Bronchial epithelial cell (primary cell): Measurements from ENCODE around the gene CD209. TPM values are rescaled to one million over a fixed set of nuclear protein-coding genes. Genes with fewer than 3 reads are reported as not detected.
A peak's percentile ranks its signal among the peaks of the same experiment; 100 is the strongest.

ENCODE experiments used
- DNase-seq: peaks from one replicate; pipeline ENCODE4 v3.0.0-alpha.2; 2010; ENCODE audit warnings: low read depth
- FAIRE-seq: peaks from 2 replicates; lab custom pipeline; 2011; peaks lifted over from hg19 to GRCh38; lab: Jason Lieb, UNC
- H3K27me3 ChIP-seq: 2 replicates; pipeline ENCODE4 v1.5.1; 2011; ENCODE audit warnings: low read length; ENCODE audit not compliant: control insufficient read depth, insufficient read depth
- H3K36me3 ChIP-seq: 2 replicates; pipeline ENCODE4 v1.5.1; 2011; ENCODE audit warnings: low read length; ENCODE audit not compliant: control insufficient read depth, insufficient read depth
- H3K4me3 ChIP-seq: 2 replicates; pipeline ENCODE4 v1.5.1; 2011; ENCODE audit warnings: mild to moderate bottlenecking, low read depth, low read length, control low read depth
- total RNA-seq: library from RNA; depleted of rRNA; stranded (reverse); fragments of >200 nt; gene quantifications from 2 replicates; pipeline ENCODE4 v1.2.1, GENCODE V29; 2014
- TF ChIP-seq, protein P1 (sequence below): IDR thresholded peaks from 2 replicates; pipeline ENCODE4 v1.5.1; 2011; ENCODE audit warnings: mild to moderate bottlenecking, moderate library complexity, low read length, control low read depth, inconsistent platforms; ENCODE audit not compliant: insufficient read depth, severe bottlenecking

Gene CD209
- total RNA-seq, 1 donor from 2014 or later: not detected

DNA sequence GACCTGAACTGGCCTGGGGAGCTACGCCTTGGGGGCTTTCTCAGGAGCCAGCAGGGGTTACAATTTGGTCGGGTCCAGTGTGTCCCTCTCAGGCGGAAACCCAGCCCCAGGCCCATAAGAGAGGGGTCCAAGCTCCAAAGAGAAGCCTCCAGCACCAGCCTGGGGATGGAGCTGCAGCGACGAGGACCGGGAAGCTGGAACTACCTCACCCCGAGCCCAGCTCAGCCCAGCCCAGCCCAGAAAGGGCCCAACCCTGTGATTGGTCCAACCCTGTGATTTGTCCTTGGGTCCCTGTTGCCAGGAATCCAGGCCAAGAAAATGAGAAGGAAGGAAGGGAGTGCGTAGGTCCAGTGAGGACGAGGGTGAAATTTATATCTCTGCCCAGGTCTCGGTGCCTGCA lies 39.8 kb upstream of the CD209 start:
- DNase-seq (no peak), FAIRE-seq (peak; percentile 75)
- TF ChIP-seq, protein P1, sequence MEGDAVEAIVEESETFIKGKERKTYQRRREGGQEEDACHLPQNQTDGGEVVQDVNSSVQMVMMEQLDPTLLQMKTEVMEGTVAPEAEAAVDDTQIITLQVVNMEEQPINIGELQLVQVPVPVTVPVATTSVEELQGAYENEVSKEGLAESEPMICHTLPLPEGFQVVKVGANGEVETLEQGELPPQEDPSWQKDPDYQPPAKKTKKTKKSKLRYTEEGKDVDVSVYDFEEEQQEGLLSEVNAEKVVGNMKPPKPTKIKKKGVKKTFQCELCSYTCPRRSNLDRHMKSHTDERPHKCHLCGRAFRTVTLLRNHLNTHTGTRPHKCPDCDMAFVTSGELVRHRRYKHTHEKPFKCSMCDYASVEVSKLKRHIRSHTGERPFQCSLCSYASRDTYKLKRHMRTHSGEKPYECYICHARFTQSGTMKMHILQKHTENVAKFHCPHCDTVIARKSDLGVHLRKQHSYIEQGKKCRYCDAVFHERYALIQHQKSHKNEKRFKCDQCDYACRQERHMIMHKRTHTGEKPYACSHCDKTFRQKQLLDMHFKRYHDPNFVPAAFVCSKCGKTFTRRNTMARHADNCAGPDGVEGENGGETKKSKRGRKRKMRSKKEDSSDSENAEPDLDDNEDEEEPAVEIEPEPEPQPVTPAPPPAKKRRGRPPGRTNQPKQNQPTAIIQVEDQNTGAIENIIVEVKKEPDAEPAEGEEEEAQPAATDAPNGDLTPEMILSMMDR: no peak

DNA sequence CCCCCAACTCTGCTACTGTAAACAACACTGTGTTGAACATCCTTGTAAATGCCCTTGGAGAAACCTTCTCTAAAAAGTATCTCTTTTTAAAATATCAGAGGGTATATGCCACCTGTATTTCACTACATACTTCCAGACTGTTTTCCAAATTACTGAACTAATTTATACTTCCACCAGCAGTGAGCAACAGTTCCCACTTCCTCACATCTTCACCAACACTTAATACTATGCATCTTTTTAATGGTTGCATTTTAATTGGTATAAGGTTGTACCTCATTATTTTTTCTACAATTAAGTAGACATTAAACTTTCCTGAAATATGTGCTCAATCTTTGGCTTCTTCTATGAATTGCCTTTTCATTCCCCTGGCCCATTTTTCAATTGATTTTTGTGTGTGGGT lies 37.5 kb upstream of the CD209 start:
- no peak for DNase-seq
- peaks cover 6% of the 10 kb centered on the region for H3K27me3 ChIP-seq
- H3K36me3 ChIP-seq: no peaks in the 10 kb centered on the region
- TF ChIP-seq, protein P1: no peak
- FAIRE-seq: no peak
- H3K4me3 ChIP-seq: no peak overlapping the region

More for the DNA sequence above, 39.8 kb upstream of the CD209 start:
- H3K27me3 ChIP-seq: peaks cover 6% of the 10 kb centered on the region
- no peak overlapping the region for H3K4me3 ChIP-seq
- H3K36me3 ChIP-seq: no peaks in the 10 kb centered on the region

DNA sequence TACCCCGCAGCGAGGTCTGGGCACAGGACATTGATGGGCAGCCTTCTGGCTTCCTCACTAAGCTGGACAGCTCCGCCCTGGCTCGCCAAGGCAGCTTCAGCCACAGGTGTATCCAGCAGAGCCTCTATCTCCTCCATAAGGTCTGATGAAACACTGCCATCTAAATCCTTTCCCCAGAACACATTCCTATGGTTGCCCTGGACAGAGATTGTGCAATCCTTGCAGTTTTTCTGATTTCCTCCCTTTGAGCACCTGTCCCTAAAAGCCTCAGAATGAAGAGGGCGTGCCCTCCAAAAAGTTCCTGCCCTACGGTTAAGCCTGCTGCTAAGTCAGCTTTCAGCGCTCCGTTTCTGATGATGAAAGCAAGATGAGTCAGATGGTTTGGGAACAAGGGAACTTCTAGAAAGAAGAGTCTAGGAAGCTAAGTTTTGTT lies 36.7 kb upstream of the CD209 start:
- Histone ChIP-seq H3K4me3 (no peak overlapping the region), H3K27me3 (peaks cover 2% of the 10 kb centered on the region), H3K36me3 (no peaks in the 10 kb centered on the region)
- DNase-seq: peak; percentile 90
- FAIRE-seq: peak; percentile 97
- TF ChIP-seq, protein P1: no peak

DNA sequence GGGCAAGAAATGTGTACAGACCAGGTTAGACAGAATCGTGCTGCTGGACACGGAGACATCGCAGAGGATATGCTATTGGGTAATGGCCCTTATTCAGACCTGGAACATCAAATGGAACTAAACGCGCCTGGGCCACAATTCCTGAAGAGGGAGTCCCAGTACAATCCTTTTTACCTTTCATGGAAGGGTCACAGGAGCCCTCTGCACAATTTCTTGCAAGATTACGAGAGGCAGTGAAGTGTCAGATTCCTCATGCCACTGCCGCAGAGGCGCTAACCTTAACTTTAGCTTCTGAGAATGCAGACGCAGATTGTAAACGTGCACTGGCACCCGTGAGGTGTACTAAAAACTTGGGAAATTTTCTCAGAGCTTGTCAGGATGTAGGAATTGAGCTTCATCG lies 33.8 kb upstream of the CD209 start:
- no peaks in the 10 kb centered on the region for H3K36me3 ChIP-seq
- peaks cover 2% of the 10 kb centered on the region for H3K27me3 ChIP-seq
- FAIRE-seq: no peak
- H3K4me3 ChIP-seq: no peak overlapping the region
- TF ChIP-seq, protein P1: no peak
- DNase-seq: no peak

DNA sequence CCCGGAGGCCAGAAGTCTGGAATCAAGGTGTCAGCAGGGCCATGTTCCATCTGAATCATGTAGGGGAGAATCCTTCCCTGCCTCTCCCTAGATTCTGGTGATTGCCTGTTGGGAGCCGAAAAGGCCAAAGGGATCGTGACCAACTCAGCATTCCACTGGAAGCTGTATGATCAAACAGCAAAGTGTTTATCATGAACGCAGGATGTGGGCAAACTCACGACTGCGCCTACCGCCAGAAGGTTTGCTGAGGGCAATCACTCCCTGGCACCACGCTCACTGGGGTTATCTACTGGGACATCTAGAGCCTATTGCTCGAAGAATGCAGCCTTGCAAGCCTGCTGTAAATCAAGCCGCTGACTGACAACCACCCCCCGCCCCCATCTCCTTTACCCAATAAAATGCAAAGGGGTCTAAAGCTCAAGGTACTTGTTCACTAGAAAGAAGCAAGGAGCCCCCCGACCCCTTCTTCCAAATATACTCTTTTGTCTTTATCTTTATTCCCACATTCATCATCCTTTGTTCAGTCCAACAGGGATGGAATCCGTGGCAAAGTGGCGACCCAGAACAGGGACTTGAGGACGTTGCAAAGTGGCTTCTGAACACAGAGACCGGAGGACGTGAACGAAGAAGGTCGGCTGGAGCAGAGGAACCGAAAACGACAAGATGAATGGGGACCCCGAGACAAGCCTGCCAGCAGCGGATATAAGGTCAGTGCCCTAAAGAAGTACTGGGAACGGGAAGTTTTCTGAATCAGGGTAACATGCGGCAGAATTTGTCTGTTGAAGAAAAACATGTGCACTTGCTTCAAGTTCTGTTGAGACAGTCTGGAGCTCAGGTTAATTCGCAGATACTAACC lies 32.5 kb upstream of the CD209 start:
- no peak overlapping the region for H3K4me3 ChIP-seq
- peaks cover 2% of the 10 kb centered on the region for H3K27me3 ChIP-seq
- TF ChIP-seq, protein P1: no peak
- no peaks in the 10 kb centered on the region for H3K36me3 ChIP-seq
- no peak for FAIRE-seq
- no peak for DNase-seq
